ENCODE measurements around the gene OR2J1.
"Not testable (repeated sequence)": the region's sequence is repeated elsewhere in the genome, so short reads cannot be mapped to it uniquely, and the experiment has no call there.

Gene OR2J1

GRCh38 chr6:29099190-29099589, at the start of gene OR2J1:
Gene OR2J1 (plus strand): TSS chr6:29099490. CDS start chr6:29100943, 1,453 bp downstream.
- DNase-seq (ENCODE audit: low read depth, low spot score), result no peak

- DNase-seq (ENCODE audit: low read depth, low spot score), result no peak
Observed at GRCh38 chr6:29051680-29052079, 47.6 kb upstream of the OR2J1 start.

- DNase-seq (ENCODE audit: low read depth, low spot score), result no peak
Observed at GRCh38 chr6:29071831-29072723, 27.2 kb upstream of the OR2J1 start.

GRCh38 chr6:29079203-29079602, 20.1 kb upstream of the OR2J1 start:
- DNase-seq (ENCODE audit: low read depth, low spot score), result no peak

- no peak for DNase-seq (ENCODE audit: low read depth, low spot score)
Observed at GRCh38 chr6:29081312-29081711, 18.0 kb upstream of the OR2J1 start.

GRCh38 chr6:29082457-29082856, 16.8 kb upstream of the OR2J1 start:
- no peak for DNase-seq (ENCODE audit: low read depth, low spot score)

- DNase-seq (ENCODE audit: low read depth, low spot score), result no peak
Observed at GRCh38 chr6:29087213-29087612, 12.1 kb upstream of the OR2J1 start, which contains the start of gene OR2B3. Gene OR2B3 (minus strand): TSS chr6:29087313. CDS start chr6:29087248, 65 bp downstream.

GRCh38 chr6:29092957-29093356, 6.3 kb upstream of the OR2J1 start:
- DNase-seq (ENCODE audit: low read depth, low spot score), result no peak

GRCh38 chr6:29097803-29098202, 1.5 kb upstream of the OR2J1 start:
- DNase-seq (ENCODE audit: low read depth, low spot score), result no peak

- no peak for DNase-seq (ENCODE audit: low read depth, low spot score)
Observed at GRCh38 chr6:29107758-29108157, 8.5 kb downstream of the OR2J1 start, which contains the start of gene OR2J3. Gene OR2J3 (plus strand): TSS chr6:29108058. CDS start chr6:29111891, 3,833 bp downstream.

GRCh38 chr6:29112135-29112534, 12.8 kb downstream of the OR2J1 start:
- no peak for DNase-seq (ENCODE audit: low read depth, low spot score)

- DNase-seq (ENCODE audit: low read depth, low spot score), result not testable (repeated sequence)
Observed at GRCh38 chr6:29114964-29115363, 15.7 kb downstream of the OR2J1 start.

GRCh38 chr6:29129326-29130012, 30.2 kb downstream of the OR2J1 start:
- no peak for DNase-seq (ENCODE audit: low read depth, low spot score)

GRCh38 chr6:29130644-29131043, 31.4 kb downstream of the OR2J1 start:
- no peak for DNase-seq (ENCODE audit: low read depth, low spot score)

- DNase-seq (ENCODE audit: low read depth, low spot score), result no peak
Observed at GRCh38 chr6:29131691-29132090, 32.4 kb downstream of the OR2J1 start.

- DNase-seq (ENCODE audit: low read depth, low spot score), result no peak
Observed at GRCh38 chr6:29137724-29138123, 38.4 kb downstream of the OR2J1 start.

GRCh38 chr6:29141606-29142005, 42.3 kb downstream of the OR2J1 start:
- no peak for DNase-seq (ENCODE audit: low read depth, low spot score)

- DNase-seq (ENCODE audit: low read depth, low spot score), result no peak
Observed at GRCh38 chr6:29142309-29142708, 43.0 kb downstream of the OR2J1 start.

GRCh38 chr6:29146179-29146578, 46.9 kb downstream of the OR2J1 start:
- no peak for DNase-seq (ENCODE audit: low read depth, low spot score)

- DNase-seq (ENCODE audit: low read depth, low spot score), result no peak
Observed at GRCh38 chr6:29147074-29147473, 47.8 kb downstream of the OR2J1 start.

- not testable (repeated sequence) for DNase-seq (ENCODE audit: low read depth, low spot score)
Observed at GRCh38 chr6:29149444-29149843, 50.2 kb downstream of the OR2J1 start.
